Ishikawa (cell line): Measurements from ENCODE around the gene IL34.

ENCODE experiments used
- CEBPB ChIP-seq: IDR thresholded peaks from 2 replicates; pipeline ENCODE4 v1.6.1; 2012
- CREB1 ChIP-seq: IDR thresholded peaks from 2 replicates; pipeline ENCODE4 v1.6.1; 2012; ENCODE audit warnings: low read depth
- EGR1 ChIP-seq: IDR thresholded peaks from 2 replicates; pipeline ENCODE4 v1.6.1; 2012
- EP300 ChIP-seq: IDR thresholded peaks from 2 replicates; pipeline ENCODE4 v1.6.1; 2012; ENCODE audit warnings: borderline replicate concordance
- FOXM1 ChIP-seq: IDR thresholded peaks from 2 replicates; pipeline ENCODE4 v1.6.1; 2012; ENCODE audit warnings: low read depth, borderline replicate concordance
- NFIC ChIP-seq: IDR thresholded peaks from 2 replicates; pipeline ENCODE4 v1.6.1; 2012
- RAD21 ChIP-seq: IDR thresholded peaks from 2 replicates; pipeline ENCODE4 v1.6.1; 2012; ENCODE audit warnings: low read depth
- REST ChIP-seq: IDR thresholded peaks from 2 replicates; pipeline ENCODE4 v1.6.1; 2012; ENCODE audit warnings: low read depth, mild to moderate bottlenecking
- TAF1 ChIP-seq: IDR thresholded peaks from 2 replicates; pipeline ENCODE4 v1.6.1; 2012; ENCODE audit warnings: low read depth, mild to moderate bottlenecking
- TCF12 ChIP-seq: IDR thresholded peaks from 2 replicates; pipeline ENCODE4 v1.6.1; 2012; ENCODE audit warnings: low read depth
- TEAD4 ChIP-seq: IDR thresholded peaks from 2 replicates; pipeline ENCODE4 v1.6.1; 2012
- USF1 ChIP-seq: IDR thresholded peaks from 2 replicates; pipeline ENCODE4 v1.6.1; 2012
- YY1 ChIP-seq: IDR thresholded peaks from 2 replicates; pipeline ENCODE4 v1.6.1; 2012; ENCODE audit warnings: low read depth
- ZBTB7A ChIP-seq: IDR thresholded peaks from 2 replicates; pipeline ENCODE4 v1.6.1; 2012; ENCODE audit warnings: low read depth
- TF ChIP-seq, protein P1 (sequence below): IDR thresholded peaks from 2 replicates; pipeline ENCODE4 v1.6.1; 2012

Gene IL34

GRCh38 chr16:70704586-70704985 lies 58.2 kb downstream of the IL34 start:
- TF ChIP-seq CEBPB (no peak), TEAD4 (no peak), RAD21 (no peak), ZBTB7A (no peak), EGR1 (no peak), TCF12 (no peak), CREB1 (no peak), NFIC (no peak), FOXM1 (no peak), TAF1 (no peak), REST (no peak), USF1 (no peak), YY1 (no peak), EP300 (no peak)
- TF ChIP-seq, protein P1, sequence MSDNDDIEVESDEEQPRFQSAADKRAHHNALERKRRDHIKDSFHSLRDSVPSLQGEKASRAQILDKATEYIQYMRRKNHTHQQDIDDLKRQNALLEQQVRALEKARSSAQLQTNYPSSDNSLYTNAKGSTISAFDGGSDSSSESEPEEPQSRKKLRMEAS: no peak

GRCh38 chr16:70705056-70705455 lies 58.7 kb downstream of the IL34 start:
- TF ChIP-seq TEAD4 (no peak), RAD21 (no peak), TAF1 (no peak)

DNA sequence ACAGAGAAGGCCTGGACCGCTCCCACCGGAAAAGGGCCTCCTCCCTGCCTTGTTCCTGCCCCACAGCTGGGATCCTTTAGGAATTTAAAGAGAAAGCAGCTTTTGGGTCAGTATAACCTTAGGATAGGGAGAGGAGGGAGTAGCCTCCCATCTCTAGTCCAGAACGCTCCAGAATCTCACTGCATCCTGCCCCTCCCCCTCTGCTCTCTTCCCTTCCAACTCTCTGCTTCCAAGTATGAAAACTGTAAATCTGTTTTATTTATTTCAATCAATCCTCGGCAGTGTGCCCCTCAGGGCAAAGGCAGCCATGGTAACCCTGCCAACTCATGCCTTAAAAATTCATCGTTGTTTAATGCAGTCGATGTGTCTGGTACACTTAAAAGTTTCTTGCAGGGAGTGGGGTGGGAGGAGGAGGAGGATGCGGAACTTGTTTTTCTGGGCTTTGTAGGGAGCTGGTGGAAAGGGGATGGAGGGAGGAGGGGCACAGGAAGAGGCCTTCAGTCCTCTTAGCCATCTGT lies 60.6 kb downstream of the IL34 start:
- TF ChIP-seq REST: no peak
- TF ChIP-seq USF1: no peak
- no peak for TF ChIP-seq CEBPB
- TF ChIP-seq NFIC: no peak
- no peak for TF ChIP-seq TAF1
- no peak for TF ChIP-seq EP300

GRCh38 chr16:70708366-70709246 lies 62.2 kb downstream of the IL34 start:
- TF ChIP-seq RAD21: no peak
- TF ChIP-seq TAF1: no peak
- TF ChIP-seq ZBTB7A: no peak
- TF ChIP-seq CREB1: no peak
- TF ChIP-seq CEBPB: no peak
- no peak for TF ChIP-seq YY1
- no peak for TF ChIP-seq FOXM1
- no peak for TF ChIP-seq EP300

GRCh38 chr16:70709457-70709856 lies 63.1 kb downstream of the IL34 start:
- TF ChIP-seq CEBPB (no peak), NFIC (no peak), ZBTB7A (no peak), USF1 (no peak), CREB1 (no peak), FOXM1 (no peak), TCF12 (no peak), REST (no peak), RAD21 (no peak), TAF1 (no peak), EP300 (no peak), YY1 (no peak), EGR1 (no peak), TEAD4 (no peak)
- TF ChIP-seq, protein P1: no peak
